K562 (cell line): Measurements from ENCODE around the gene VPS13D. TPM values are rescaled to one million over a fixed set of nuclear protein-coding genes. Genes with fewer than 3 reads are reported as not detected.

Experiments
- ATAC-seq: fragments of 200-7000 bp; cut with Tn5 transposase; 3 replicates; pipeline ENCODE4 v1.9.1; 2020; ENCODE audit warnings: moderate library complexity
- BruUV-seq: library from RNA; stranded (reverse); fragments of 400-500 nt; replicated peaks from 2 replicates; lab custom pipeline; 2021; lab: Mats Ljungman, UMichigan
- CTCF ChIA-PET: fragments of 300-600 bp; formaldehyde crosslinking; extraction: SDS; loops from one replicate; lab custom pipeline; 2021; ENCODE audit warnings: low intra/inter-chr PET ratio; lab: Yijun Ruan, JAX
- POLR2A ChIA-PET: fragments of 300-600, 350-650 bp; sonication (Branson Sonifier 250); formaldehyde crosslinking; extraction: SDS; loops from one replicate; lab custom pipeline; 2021; ENCODE audit warnings: antibody characterized with exemption, inconsistent platforms; lab: Yijun Ruan, JAX
- DNase-seq, 4 experiments: peaks; one replicate each; pipeline versions ENCODE4 v3.0.0 to v3.0.0-alpha.2; 2011 to 2018; ENCODE audit warnings: low spot score in 3 of 4, mixed read lengths in 3 of 4; ENCODE audit errors: extremely low read depth in 1 of 4
- FAIRE-seq: peaks from 2 replicates; lab custom pipeline; 2011; peaks lifted over from hg19 to GRCh38; lab: Jason Lieb, UNC
- H2AFZ ChIP-seq: 2 replicates; pipeline ENCODE4 v1.6.0; 2011; ENCODE audit warnings: low read depth, low read length, control low read depth, inconsistent platforms
- H3K27ac ChIP-seq: fragments of 200-600 bp; 3 replicates; pipeline ENCODE4 v1.8.0; 2011; ENCODE audit warnings: low read depth, mild to moderate bottlenecking, control low read depth, inconsistent platforms, low read length, moderate library complexity, mixed read lengths; ENCODE audit errors: extremely low read depth
- H3K27me3 ChIP-seq, 2 experiments: fragments of 300-600 bp in 1 of 2; 2 replicates in 1 of 2; 3 replicates in 1 of 2; pipeline versions ENCODE4 v1.6.0 to v1.8.0; 2011; ENCODE audit warnings: inconsistent platforms in 2 of 2, low read length in 2 of 2, mild to moderate bottlenecking in 1 of 2, mixed read lengths in 1 of 2, moderate library complexity in 1 of 2; ENCODE audit not compliant: control insufficient read depth in 2 of 2, insufficient read depth in 2 of 2
- H3K36me3 ChIP-seq: fragments of 300-600 bp; 3 replicates; pipeline ENCODE4 v1.8.0; 2011; ENCODE audit warnings: mild to moderate bottlenecking, low read length, inconsistent platforms; ENCODE audit not compliant: control insufficient read depth, insufficient read depth
- H3K4me1 ChIP-seq, 2 experiments: fragments of 200-600 bp in 1 of 2; replicated peaks in 1 of 2; 2 replicates in 1 of 2; 3 replicates in 1 of 2; pipeline versions ENCODE4 v1.5.1 to v1.8.0; 2011; ENCODE audit warnings: inconsistent platforms in 2 of 2, low read length in 2 of 2, mild to moderate bottlenecking in 1 of 2, mixed read lengths in 1 of 2, moderate library complexity in 1 of 2; ENCODE audit not compliant: control insufficient read depth in 2 of 2, insufficient read depth in 2 of 2
- H3K4me2 ChIP-seq: 2 replicates; pipeline ENCODE4 v1.6.1; 2011; ENCODE audit warnings: low read length, control low read depth, inconsistent platforms, mixed read lengths; ENCODE audit not compliant: insufficient read depth
- H3K4me3 ChIP-seq: fragments of 200-600 bp; sonication (generic), shearing (Covaris generic); 2 replicates; pipeline ENCODE4 v1.5.1; 2016; ENCODE audit warnings: control low read depth, inconsistent platforms
- H3K79me2 ChIP-seq: fragments of 200-600 bp; 3 replicates; pipeline ENCODE4 v1.8.0; 2011; ENCODE audit warnings: low read length, inconsistent platforms; ENCODE audit not compliant: control insufficient read depth, insufficient read depth
- H3K9ac ChIP-seq, 2 experiments: 2 replicates each; pipeline versions ENCODE4 v1.6.0 to v1.6.1; 2011; ENCODE audit warnings: low read depth in 2 of 2, low read length in 2 of 2, control low read depth in 1 of 2, inconsistent platforms in 1 of 2, mild to moderate bottlenecking in 1 of 2, mixed read lengths in 1 of 2; ENCODE audit not compliant: insufficient read depth in 1 of 2
- H3K9me1 ChIP-seq: one replicate; pipeline ENCODE4 v1.6.0; 2011; ENCODE audit warnings: inconsistent platforms, mild to moderate bottlenecking, low read length, moderate library complexity; ENCODE audit not compliant: control insufficient read depth, insufficient read depth
- H3K9me3 ChIP-seq: replicated peaks from 2 replicates; pipeline ENCODE4 v1.5.1; 2011; ENCODE audit warnings: low read depth, low read length, inconsistent platforms; ENCODE audit not compliant: control insufficient read depth, insufficient read depth
- H4K20me1 ChIP-seq: replicated peaks from 2 replicates; pipeline ENCODE4 v1.6.1; 2011; ENCODE audit warnings: low read length, inconsistent platforms, mixed read lengths; ENCODE audit not compliant: control insufficient read depth, insufficient read depth
- FOXA3 ChIP-seq, 2 experiments: fragments of 450-650 bp in 1 of 2; sonication (generic) in 1 of 2; formaldehyde crosslinking; IDR thresholded peaks in 1 of 2; conservative IDR thresholded peaks in 1 of 2; 2 replicates each; pipeline versions ENCODE4 v1.4.0 to v1.8.0; 2020 to 2022; ENCODE audit warnings: mild to moderate bottlenecking in 2 of 2, missing genetic modification reagents in 1 of 2
- POLR2G ChIP-seq: fragments of 200-400 bp; formaldehyde crosslinking; IDR thresholded peaks from 2 replicates; pipeline ENCODE4 v1.6.1; 2017; ENCODE audit warnings: low read depth, mild to moderate bottlenecking, antibody characterized with exemption, low read length, moderate library complexity
- RAD51 ChIP-seq: fragments of 450-650 bp; IDR thresholded peaks from 2 replicates; pipeline ENCODE4 v1.7.1; 2016; ENCODE audit warnings: low read depth, mild to moderate bottlenecking, borderline replicate concordance
- ZC3H4 ChIP-seq: sonication (generic); formaldehyde crosslinking; IDR thresholded peaks from 2 replicates; pipeline ENCODE4 v1.9.0; 2021; ENCODE audit warnings: missing genetic modification reagents, borderline replicate concordance
- WGBS: fragments of 100-300 bp; shearing (Covaris generic); methylation state at CpG from one replicate; pipeline ENCODE4 v1.1.6; 2016; ENCODE audit warnings: low coverage, mixed read lengths; ENCODE audit not compliant: insufficient coverage; ENCODE audit errors: missing lambda C conversion rate; 5-methylcytosine and 5-hydroxymethylcytosine counted together
- in situ Hi-C: fragments of 300-500 bp; cut with MboI; formaldehyde crosslinking; loops from 4 replicates; pipeline ENCODE4 v1.15.0; 2018; ENCODE audit warnings: inconsistent platforms, mixed read lengths
- intact Hi-C: fragments of 100-400 bp; cut with micrococcal nuclease; formaldehyde crosslinking; loops from 2 replicates; pipeline ENCODE4 v1.14.2; 2022
- polyA plus RNA-seq, 8 experiments: library from polyadenylated mRNA; depleted of rRNA in 4 of 8; stranded (reverse) in 5 of 8; unstranded in 3 of 8; fragments of >200 nt; fragmentation: Nextera tagmentation in 2 of 8; fragmentation: Illumina TruSeq in 1 of 8; extraction: Ambion mirVana in 2 of 8; extraction: Trizol in 1 of 8; gene quantifications; 2 replicates each; pipeline versions ENCODE4 v1.2.1 to v1.2.3, GENCODE V29; 2011 to 2014; ENCODE audit warnings: inconsistent platforms in 1 of 8, missing spikeins in 1 of 8
- total RNA-seq, 7 experiments: library from RNA; depleted of rRNA in 6 of 7; stranded (reverse); fragments of >200 nt in 6 of 7; fragmentation: Illumina TruSeq in 2 of 7; extraction: Trizol in 2 of 7; gene quantifications; 2 replicates each; pipeline versions ENCODE4 v1.2.1 to v1.2.3, GENCODE V29; 2011 to 2021; ENCODE audit warnings: low replicate concordance in 1 of 7
- TF ChIP-seq, protein P1 (sequence below): fragments of 250-450 bp; sonication (Bioruptor Pico); IDR thresholded peaks from 2 replicates; pipeline ENCODE4 v1.8.0; 2022; ENCODE audit warnings: moderate library complexity, mild to moderate bottlenecking, inconsistent platforms
- TF ChIP-seq, protein P2 (sequence below): fragments of 250-450 bp; sonication (Bioruptor Pico); IDR thresholded peaks from 2 replicates; pipeline ENCODE4 v1.8.0; 2021; ENCODE audit warnings: moderate library complexity, mild to moderate bottlenecking, inconsistent platforms

The VPS13D gene
- total and polyA plus RNA-seq, 9 of the 15 experiments (the other 6 are each of a cell fraction or from before 2014, with no cell fraction given): 6.1 to 51.5 (median 38.5) TPM

DNA sequence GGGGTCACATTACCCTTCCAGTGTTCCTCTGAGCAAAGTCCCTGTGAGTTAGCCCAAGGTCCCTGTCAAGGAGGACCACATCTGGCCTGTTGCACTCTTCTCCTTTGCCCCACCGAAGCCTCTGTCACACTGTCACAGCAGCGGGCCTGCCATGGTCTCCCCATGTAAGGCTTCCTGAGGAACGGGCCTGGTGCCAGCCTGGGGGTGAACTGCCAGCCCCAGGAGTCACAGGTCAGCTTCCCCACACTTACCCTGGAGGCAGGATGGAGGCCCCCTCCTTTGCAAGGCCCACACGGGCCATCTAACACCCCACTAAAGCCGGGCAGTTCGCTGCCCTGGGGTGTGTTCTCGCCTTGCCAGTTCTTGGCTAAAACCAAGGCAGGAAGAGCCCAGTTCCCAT lies 48.9 kb upstream of the VPS13D start:
- POLR2A ChIA-PET: interaction anchor here (0.7 kb wide), 2 partner anchors 23 to 38 kb away, joined by 3 read pairs; no protein-coding TSS in a partner anchor
- in situ Hi-C loops: no loop called here
- FAIRE-seq (no peak), DNase-seq (no peak), ATAC-seq (peak; percentile 6; the same call in 1 of the 3 replicates)
- Histone ChIP-seq H3K36me3 (peaks cover 21% of the 10 kb centered on the region; the same call in 2 of the 3 replicates), H3K4me1 (peaks cover 8 to 43% of the 10 kb centered on the region in 2 experiments; a peak in 3 of 5 replicates), H3K79me2 (peaks cover 20% of the 10 kb centered on the region), H3K27ac (no peak overlapping the region), H3K9me3 (no peaks in the 10 kb centered on the region), H3K4me2 (no peak overlapping the region), H2AFZ (no peak overlapping the region), H4K20me1 (peaks cover 38% of the 10 kb centered on the region), H3K9ac (peak overlapping the region in 1 of 2 experiments; percentile 31; a peak in 1 of 4 replicates), H3K27me3 (no peaks in the 10 kb centered on the region), H3K9me1 (no peaks in the 10 kb centered on the region), H3K4me3 (no peak overlapping the region)
- CTCF ChIA-PET: no interaction called here
- TF ChIP-seq FOXA3 (CRISPR knock-in tag; conservative IDR thresholded peaks at IDR 0.05 in 1 of 2, IDR thresholded peaks at IDR 0.05 in 1 of 2) (no peak), POLR2G (peak; percentile 31; the same call in 1 of the 2 replicates)
- TF ChIP-seq, protein P1, sequence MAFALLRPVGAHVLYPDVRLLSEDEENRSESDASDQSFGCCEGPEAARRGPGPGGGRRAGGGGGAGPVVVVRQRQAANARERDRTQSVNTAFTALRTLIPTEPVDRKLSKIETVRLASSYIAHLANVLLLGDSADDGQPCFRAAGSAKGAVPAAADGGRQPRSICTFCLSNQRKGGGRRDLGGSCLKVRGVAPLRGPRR (CRISPR knock-in tag): no peak
- intact Hi-C loops: no loop called here
- WGBS: 81% methylated on average over 7 of the region's 7 CpGs
- BruUV-seq: no TSS peak

DNA sequence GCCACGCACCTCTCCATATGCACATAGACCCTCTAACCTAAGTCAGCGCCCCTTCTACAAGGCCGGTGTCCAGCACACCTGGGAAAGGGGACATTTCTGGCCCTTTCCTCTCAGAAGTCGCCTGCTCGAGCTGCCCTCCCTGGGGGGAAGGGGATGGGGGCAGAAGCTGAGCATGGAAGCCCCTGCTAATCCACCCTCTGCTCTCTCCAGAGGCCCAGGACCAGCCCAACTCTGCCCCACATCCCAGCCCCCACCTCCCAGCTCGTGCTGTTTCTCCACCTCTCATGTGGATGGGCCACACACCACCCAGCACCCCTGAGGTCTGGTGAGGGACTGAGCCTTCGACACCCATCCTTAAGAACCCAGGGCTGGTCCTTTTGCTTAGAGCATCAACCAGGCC lies 48.3 kb upstream of the VPS13D start:
- peaks cover 19% of the 10 kb centered on the region for H3K79me2 ChIP-seq
- intact Hi-C loops (no loop called here), in situ Hi-C loops (no loop called here)
- DNase-seq: no peak
- ChIA-PET POLR2A (interaction anchor here (0.6 to 2.0 kb wide), 4 partner anchors 8 to 22 kb away, joined by 3 to 7 read pairs (median 4); no protein-coding TSS in a partner anchor), CTCF (no interaction called here)
- H3K36me3 ChIP-seq: peaks cover 19% of the 10 kb centered on the region; the same call in 2 of the 3 replicates
- H3K27me3 ChIP-seq: no peaks in the 10 kb centered on the region
- H3K27ac ChIP-seq: no peak overlapping the region
- H3K9me1 ChIP-seq: no peaks in the 10 kb centered on the region
- H3K4me1 ChIP-seq: peaks cover 8 to 47% of the 10 kb centered on the region in 2 experiments; a peak in 3 of 5 replicates
- no TSS peak for BruUV-seq
- no peaks in the 10 kb centered on the region for H3K9me3 ChIP-seq
- H3K4me3 ChIP-seq: no peak overlapping the region
- peaks cover 44% of the 10 kb centered on the region for H4K20me1 ChIP-seq
- no peak for FAIRE-seq
- no peak overlapping the region for H3K4me2 ChIP-seq
- ATAC-seq: 0 out of 3 replicates have a peak, but pooled peaks have one; percentile 8
- H2AFZ ChIP-seq: no peak overlapping the region
- H3K9ac ChIP-seq: no peak overlapping the region
- WGBS: 72% methylated on average over 6 of the region's 7 CpGs
- no peak for TF ChIP-seq RAD51
- TF ChIP-seq, protein P2, sequence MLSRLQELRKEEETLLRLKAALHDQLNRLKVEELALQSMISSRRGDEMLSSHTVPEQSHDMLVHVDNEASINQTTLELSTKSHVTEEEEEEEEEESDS (CRISPR knock-in tag): no peak
- TF ChIP-seq ZC3H4 (CRISPR knock-in tag): no peak
